Nephron progenitor cell (in vitro differentiated cells): Measurements from ENCODE around the gene HDAC4.

Source experiments
- DNase-seq: peaks from one replicate; pipeline ENCODE4 v3.0.0; 2021
- H3K27ac Mint-ChIP-seq: 2 replicates; pipeline ENCODE4 v1.8.0; 2021; ENCODE audit warnings: mild to moderate bottlenecking, moderate library complexity, mixed read lengths
- H3K27me3 Mint-ChIP-seq: 2 replicates; pipeline ENCODE4 v1.8.0; 2021; ENCODE audit warnings: mild to moderate bottlenecking, low read depth, mixed read lengths; ENCODE audit not compliant: poor library complexity
- H3K36me3 Mint-ChIP-seq: 2 replicates; pipeline ENCODE4 v1.8.0; 2021; ENCODE audit warnings: low read depth, mixed read lengths
- H3K4me1 Mint-ChIP-seq: 2 replicates; pipeline ENCODE4 v1.8.0; 2021; ENCODE audit warnings: mixed read lengths
- H3K4me3 Mint-ChIP-seq: 2 replicates; pipeline ENCODE4 v1.8.0; 2021; ENCODE audit warnings: mild to moderate bottlenecking, moderate library complexity, mixed read lengths
- H3K9me3 Mint-ChIP-seq: 2 replicates; pipeline ENCODE4 v1.8.0; 2021; ENCODE audit warnings: mild to moderate bottlenecking, moderate library complexity, mixed read lengths
- CTCF ChIP-seq: fragments of 200-600 bp; sonication (generic); IDR thresholded peaks from 2 replicates; pipeline ENCODE4 v1.5.0; 2021; ENCODE audit warnings: antibody characterized with exemption

HDAC4 gene

GRCh38 chr2:239309398-239310245, 91.2 kb downstream of the HDAC4 start:
- no peak for TF ChIP-seq CTCF
- Mint-ChIP-seq H3K36me3 (peaks cover 15% of the 10 kb centered on the region), H3K27ac (peak overlapping the region; percentile 97), H3K4me1 (peaks cover 74% of the 10 kb centered on the region), H3K9me3 (peaks cover 14% of the 10 kb centered on the region), H3K4me3 (no peak overlapping the region), H3K27me3 (peaks cover 3% of the 10 kb centered on the region)
- no peak for DNase-seq

DNA sequence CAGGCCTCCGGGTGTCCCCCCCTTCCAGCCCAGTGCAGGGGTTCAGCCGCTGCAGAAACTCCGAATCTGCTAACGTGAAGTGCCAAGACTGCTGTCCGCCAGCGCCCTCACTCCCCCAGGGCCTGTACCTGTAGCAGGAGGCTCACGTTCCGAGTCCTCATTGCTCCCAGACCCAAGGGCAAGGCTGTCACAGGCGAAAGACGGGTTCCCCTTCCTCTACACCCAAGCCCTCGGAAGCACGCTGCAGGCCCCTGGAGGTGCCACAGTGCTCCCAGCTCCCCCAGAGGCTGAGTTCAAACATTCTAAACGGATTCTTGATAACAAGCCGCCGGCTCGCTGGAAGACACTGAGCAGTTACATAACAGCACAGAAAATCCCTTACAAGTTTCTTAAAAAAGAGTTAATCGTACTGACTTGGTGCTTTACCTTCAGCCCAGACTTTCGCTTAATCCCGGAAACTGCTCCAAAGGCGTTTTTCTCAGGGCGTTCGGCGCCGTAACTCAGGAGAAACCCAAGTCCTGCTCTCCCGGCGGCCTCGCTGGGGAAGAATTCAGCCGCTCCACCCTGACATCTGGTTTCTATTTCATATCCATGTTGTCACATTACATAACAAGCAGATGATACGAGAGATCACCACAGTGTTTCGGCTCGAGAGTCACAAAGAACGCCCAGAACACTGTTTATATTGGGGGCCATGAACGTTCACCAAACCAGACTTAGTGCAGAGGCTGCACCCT, 92.0 kb downstream of the HDAC4 start:
- H3K27me3 Mint-ChIP-seq, result peaks cover under 1% of the 10 kb centered on the region
- DNase-seq, result no peak
- peaks cover 6% of the 10 kb centered on the region for H3K9me3 Mint-ChIP-seq
- H3K36me3 Mint-ChIP-seq, result peaks cover 7% of the 10 kb centered on the region
- H3K4me1 Mint-ChIP-seq, result peaks cover 82% of the 10 kb centered on the region
- H3K27ac Mint-ChIP-seq, result peak overlapping the region; percentile 97
- no peak overlapping the region for H3K4me3 Mint-ChIP-seq
- TF ChIP-seq CTCF, result no peak

DNA sequence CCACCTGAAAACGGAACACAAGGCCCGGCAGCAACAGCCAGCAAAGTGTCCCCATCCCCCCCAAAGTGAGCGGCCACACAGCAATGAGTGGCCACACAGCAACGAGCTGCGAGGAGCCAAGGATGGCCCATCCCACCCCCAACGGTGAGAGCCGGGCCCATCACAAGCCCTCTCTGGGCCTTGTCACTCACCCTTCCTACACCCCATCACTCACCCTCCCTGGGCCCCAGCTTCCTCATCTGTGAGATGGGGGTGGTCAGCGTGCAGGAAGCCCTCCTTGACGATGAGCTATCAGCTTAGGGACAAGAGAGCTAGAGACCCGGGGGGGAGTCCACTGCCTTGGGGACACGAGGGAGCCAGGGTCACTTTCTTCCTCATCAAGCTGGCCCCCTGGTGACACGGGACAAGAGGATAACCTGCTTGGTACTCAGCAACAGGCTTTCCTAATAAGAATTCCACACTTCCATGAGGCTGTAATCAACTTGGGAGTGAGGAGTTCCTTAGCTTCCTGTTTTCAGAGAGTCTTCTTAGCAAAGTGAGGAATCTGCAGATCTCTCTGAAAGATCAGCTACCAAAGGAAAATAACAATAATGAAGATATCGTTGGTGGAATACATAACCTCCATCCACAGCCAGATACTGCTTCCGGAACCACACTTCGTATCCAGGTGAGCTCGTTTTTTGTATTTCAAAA, 92.8 kb downstream of the HDAC4 start:
- DNase-seq, result no peak
- H3K9me3 Mint-ChIP-seq, result no peaks in the 10 kb centered on the region
- no peak overlapping the region for H3K4me3 Mint-ChIP-seq
- no peaks in the 10 kb centered on the region for H3K27me3 Mint-ChIP-seq
- peaks cover 82% of the 10 kb centered on the region for H3K4me1 Mint-ChIP-seq
- no peak for TF ChIP-seq CTCF
- H3K27ac Mint-ChIP-seq, result peak overlapping the region; percentile 97
- no peaks in the 10 kb centered on the region for H3K36me3 Mint-ChIP-seq

- no peak for TF ChIP-seq CTCF
- Mint-ChIP-seq H3K4me3 (no peak overlapping the region), H3K27ac (no peak overlapping the region), H3K36me3 (no peaks in the 10 kb centered on the region), H3K4me1 (peaks cover 88% of the 10 kb centered on the region), H3K27me3 (no peaks in the 10 kb centered on the region), H3K9me3 (no peaks in the 10 kb centered on the region)
- no peak for DNase-seq
Measured at GRCh38 chr2:239307221-239307569, 93.6 kb downstream of the HDAC4 start.

GRCh38 chr2:239306274-239307220, 94.3 kb downstream of the HDAC4 start:
- H3K27me3 Mint-ChIP-seq, result no peaks in the 10 kb centered on the region
- no peaks in the 10 kb centered on the region for H3K9me3 Mint-ChIP-seq
- peak overlapping the region; percentile 75 for H3K27ac Mint-ChIP-seq
- peaks cover 88% of the 10 kb centered on the region for H3K4me1 Mint-ChIP-seq
- H3K36me3 Mint-ChIP-seq, result no peaks in the 10 kb centered on the region
- no peak overlapping the region for H3K4me3 Mint-ChIP-seq
- DNase-seq, result no peak
- TF ChIP-seq CTCF, result no peak
